SK-N-SH (cell line): Measurements from ENCODE around the gene PIP4P1. TPM values are rescaled to one million over a fixed set of nuclear protein-coding genes. Genes with fewer than 3 reads are reported as not detected.

Source experiments
- CTCF ChIA-PET: fragments of 300-600, 350-600 bp; formaldehyde crosslinking; extraction: SDS; loops from one replicate; lab custom pipeline; 2021; lab: Yijun Ruan, JAX
- POLR2A ChIA-PET: fragments of 350-600 bp; sonication (Branson Sonifier 250); formaldehyde crosslinking; extraction: SDS; loops from one replicate; lab custom pipeline; 2020; ENCODE audit warnings: antibody characterized with exemption, inconsistent platforms; lab: Yijun Ruan, JAX
- DNase-seq: peaks from one replicate; pipeline ENCODE4 v3.0.0; 2012
- H2AFZ ChIP-seq: fragments of 200-600 bp; sonication (generic); 2 replicates; pipeline ENCODE4 v1.8.1; 2016; ENCODE audit warnings: antibody characterized with exemption, mild to moderate bottlenecking, low read depth
- H3F3A ChIP-seq: fragments of 200-600 bp; sonication (generic); replicated peaks from 2 replicates; pipeline ENCODE3; 2016; ENCODE audit warnings: antibody characterized with exemption, mild to moderate bottlenecking; ENCODE audit not compliant: insufficient read depth
- H3K27ac ChIP-seq, 2 experiments: fragments of 200-500 bp in 1 of 2; fragments of 200-600 bp in 1 of 2; sonication (Bioruptor generic) in 1 of 2; sonication (generic), shearing (Covaris generic) in 1 of 2; 2 replicates each; pipeline versions ENCODE4 v1.5.1 to v1.6.1; 2014 to 2016; ENCODE audit warnings: low read depth in 2 of 2, inconsistent platforms in 1 of 2, low read length in 1 of 2, mild to moderate bottlenecking in 1 of 2, mixed read lengths in 1 of 2
- H3K27me3 ChIP-seq: fragments of 200-600 bp; sonication (generic), shearing (Covaris generic); 2 replicates; pipeline ENCODE4 v1.6.1; 2016; ENCODE audit warnings: mixed run types; ENCODE audit not compliant: insufficient read depth
- H3K36me3 ChIP-seq, 2 experiments: fragments of 200-500 bp in 1 of 2; fragments of 200-600 bp in 1 of 2; sonication (Bioruptor generic) in 1 of 2; sonication (generic) in 1 of 2; replicated peaks in 1 of 2; 2 replicates each; pipeline versions ENCODE3 to v1.5.1; 2014 to 2016; ENCODE audit warnings: low read length in 1 of 2, mild to moderate bottlenecking in 1 of 2; ENCODE audit not compliant: insufficient read depth in 2 of 2, control insufficient read depth in 1 of 2
- H3K4me1 ChIP-seq, 2 experiments: fragments of 200-500 bp in 1 of 2; fragments of 200-600 bp in 1 of 2; sonication (Bioruptor generic) in 1 of 2; sonication (generic), shearing (Covaris generic) in 1 of 2; 2 replicates each; pipeline versions ENCODE4 v1.5.1 to v1.6.1; 2014 to 2016; ENCODE audit warnings: low read depth in 1 of 2, low read length in 1 of 2, mixed run types in 1 of 2; ENCODE audit not compliant: insufficient read depth in 2 of 2, control insufficient read depth in 1 of 2
- H3K4me2 ChIP-seq: fragments of 200-600 bp; sonication (generic), shearing (Covaris generic); 2 replicates; pipeline ENCODE4 v1.6.1; 2017; ENCODE audit warnings: mixed run types
- H3K4me3 ChIP-seq, 2 experiments: fragments of 200-500 bp in 1 of 2; fragments of 200-600 bp in 1 of 2; sonication (Bioruptor generic) in 1 of 2; sonication (generic), shearing (Covaris generic) in 1 of 2; 2 replicates each; pipeline versions ENCODE4 v1.5.1 to v1.8.1; 2014 to 2016; ENCODE audit warnings: low read depth in 2 of 2, inconsistent platforms in 1 of 2, low read length in 1 of 2, mild to moderate bottlenecking in 1 of 2, mixed read lengths in 1 of 2, moderate library complexity in 1 of 2
- H3K79me2 ChIP-seq: fragments of 200-600 bp; sonication (generic); 2 replicates; pipeline ENCODE4 v1.8.1; 2017; ENCODE audit warnings: mild to moderate bottlenecking; ENCODE audit not compliant: insufficient read depth
- H3K9ac ChIP-seq: fragments of 200-600 bp; sonication (generic); 2 replicates; pipeline ENCODE4 v1.6.1; 2017; ENCODE audit warnings: mixed run types
- H3K9me2 ChIP-seq: fragments of 200-600 bp; sonication (generic); 2 replicates; pipeline ENCODE4 v1.6.1; 2017; ENCODE audit warnings: mixed run types
- H3K9me3 ChIP-seq: fragments of 200-600 bp; sonication (generic); 2 replicates; pipeline ENCODE4 v1.6.1; 2017; ENCODE audit warnings: mixed run types, mild to moderate bottlenecking, moderate library complexity
- H4K20me1 ChIP-seq: fragments of 200-600 bp; sonication (generic); 2 replicates; pipeline ENCODE4 v1.6.1; 2017; ENCODE audit warnings: mild to moderate bottlenecking, mixed run types; ENCODE audit not compliant: insufficient read depth
- EZH2phosphoT487 ChIP-seq: fragments of 200-600 bp; sonication (generic); IDR thresholded peaks from 2 replicates; pipeline ENCODE4 v1.6.1; 2017; ENCODE audit warnings: low read depth, mixed run types, mild to moderate bottlenecking, antibody characterized with exemption, moderate library complexity, borderline replicate concordance
- GABPA ChIP-seq: IDR thresholded peaks from 2 replicates; pipeline ENCODE4 v1.4.0; 2012; ENCODE audit warnings: low read depth, mild to moderate bottlenecking
- JUND ChIP-seq: IDR thresholded peaks from 2 replicates; pipeline ENCODE4 v1.4.0; 2012
- RAD21 ChIP-seq: IDR thresholded peaks from 2 replicates; pipeline ENCODE4 v1.6.1; 2012; ENCODE audit warnings: mild to moderate bottlenecking, low read length
- SMC3 ChIP-seq: IDR thresholded peaks from 2 replicates; pipeline ENCODE4 v1.6.1; 2012; ENCODE audit warnings: low read depth, low read length, improper control_type of control experiment
- TCF12 ChIP-seq: IDR thresholded peaks from 2 replicates; pipeline ENCODE4 v1.4.0; 2012
- WGBS: methylation state at CpG from one replicate; pipeline ENCODE4 v1.1.6; 2017; ENCODE audit warnings: low lambda C conversion rate; 5-methylcytosine and 5-hydroxymethylcytosine counted together
- polyA plus RNA-seq, 3 experiments: library from polyadenylated mRNA; depleted of rRNA; stranded (reverse); fragments of >200 nt; gene quantifications; 2 replicates each; pipeline ENCODE4 v1.2.3, GENCODE V29; 2012
- TF ChIP-seq, protein P1 (sequence below): IDR thresholded peaks from 2 replicates; pipeline ENCODE4; 2012
- TF ChIP-seq, protein P2 (sequence below): IDR thresholded peaks from 2 replicates; pipeline ENCODE4 v1.4.0; 2012; ENCODE audit warnings: low read depth, borderline replicate concordance
- TF ChIP-seq, protein P3 (sequence below): fragments of 200-600 bp; sonication (generic); IDR thresholded peaks from 2 replicates; pipeline ENCODE4 v1.6.1; 2017; ENCODE audit warnings: antibody characterized with exemption, mild to moderate bottlenecking, moderate library complexity

PIP4P1 gene
- polyA plus RNA-seq, 1 of the 3 experiments (the other 2 are of a cell fraction), result 30.7 TPM

DNA sequence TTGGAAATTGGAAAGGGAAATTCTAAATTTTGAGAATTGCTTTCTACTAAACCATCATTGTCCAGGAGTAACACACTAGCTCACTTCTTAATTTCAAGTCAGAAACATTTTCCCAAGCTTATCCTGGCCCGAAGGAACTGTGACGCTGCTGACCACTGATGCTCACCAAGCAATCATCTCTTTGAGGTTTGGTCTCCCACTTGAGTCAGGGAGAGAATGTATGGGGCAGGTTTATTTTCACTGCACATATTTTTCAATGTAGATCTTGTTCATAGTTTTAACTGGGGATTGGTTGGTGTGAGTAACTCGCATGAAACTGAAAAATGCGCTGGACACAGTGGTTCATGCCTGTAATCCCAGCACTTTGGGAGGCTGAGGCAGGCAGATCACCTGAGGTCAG, 31.3 kb upstream of the PIP4P1 start:
- H3K9ac ChIP-seq, result no peak overlapping the region
- no peaks in the 10 kb centered on the region for H3K9me3 ChIP-seq
- TF ChIP-seq RAD21 (no peak), TCF12 (no peak), SMC3 (no peak), JUND (no peak), GABPA (no peak), EZH2phosphoT487 (no peak)
- TF ChIP-seq, protein P1, sequence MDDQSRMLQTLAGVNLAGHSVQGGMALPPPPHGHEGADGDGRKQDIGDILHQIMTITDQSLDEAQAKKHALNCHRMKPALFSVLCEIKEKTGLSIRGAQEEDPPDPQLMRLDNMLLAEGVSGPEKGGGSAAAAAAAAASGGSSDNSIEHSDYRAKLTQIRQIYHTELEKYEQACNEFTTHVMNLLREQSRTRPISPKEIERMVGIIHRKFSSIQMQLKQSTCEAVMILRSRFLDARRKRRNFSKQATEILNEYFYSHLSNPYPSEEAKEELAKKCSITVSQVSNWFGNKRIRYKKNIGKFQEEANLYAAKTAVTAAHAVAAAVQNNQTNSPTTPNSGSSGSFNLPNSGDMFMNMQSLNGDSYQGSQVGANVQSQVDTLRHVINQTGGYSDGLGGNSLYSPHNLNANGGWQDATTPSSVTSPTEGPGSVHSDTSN, result no peak
- TF ChIP-seq, protein P2, sequence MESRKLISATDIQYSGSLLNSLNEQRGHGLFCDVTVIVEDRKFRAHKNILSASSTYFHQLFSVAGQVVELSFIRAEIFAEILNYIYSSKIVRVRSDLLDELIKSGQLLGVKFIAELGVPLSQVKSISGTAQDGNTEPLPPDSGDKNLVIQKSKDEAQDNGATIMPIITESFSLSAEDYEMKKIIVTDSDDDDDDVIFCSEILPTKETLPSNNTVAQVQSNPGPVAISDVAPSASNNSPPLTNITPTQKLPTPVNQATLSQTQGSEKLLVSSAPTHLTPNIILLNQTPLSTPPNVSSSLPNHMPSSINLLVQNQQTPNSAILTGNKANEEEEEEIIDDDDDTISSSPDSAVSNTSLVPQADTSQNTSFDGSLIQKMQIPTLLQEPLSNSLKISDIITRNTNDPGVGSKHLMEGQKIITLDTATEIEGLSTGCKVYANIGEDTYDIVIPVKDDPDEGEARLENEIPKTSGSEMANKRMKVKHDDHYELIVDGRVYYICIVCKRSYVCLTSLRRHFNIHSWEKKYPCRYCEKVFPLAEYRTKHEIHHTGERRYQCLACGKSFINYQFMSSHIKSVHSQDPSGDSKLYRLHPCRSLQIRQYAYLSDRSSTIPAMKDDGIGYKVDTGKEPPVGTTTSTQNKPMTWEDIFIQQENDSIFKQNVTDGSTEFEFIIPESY, result no peak
- H3K9me2 ChIP-seq, result no peaks in the 10 kb centered on the region
- H4K20me1 ChIP-seq, result no peaks in the 10 kb centered on the region
- no peaks in the 10 kb centered on the region for H3K36me3 ChIP-seq
- CTCF ChIA-PET, result no interaction called here
- no peak overlapping the region for H2AFZ ChIP-seq
- no peaks in the 10 kb centered on the region for H3K79me2 ChIP-seq
- no peak overlapping the region for H3K4me2 ChIP-seq
- H3K4me1 ChIP-seq, result no peaks in the 10 kb centered on the region
- H3F3A ChIP-seq, result no peaks in the 10 kb centered on the region
- H3K4me3 ChIP-seq, result no peak overlapping the region
- DNase-seq, result no peak
- H3K27ac ChIP-seq, result no peak overlapping the region
- WGBS, result 25% methylated on average over 4 of the region's 4 CpGs
- peaks cover 51% of the 10 kb centered on the region for H3K27me3 ChIP-seq
- POLR2A ChIA-PET, result no interaction called here

DNA sequence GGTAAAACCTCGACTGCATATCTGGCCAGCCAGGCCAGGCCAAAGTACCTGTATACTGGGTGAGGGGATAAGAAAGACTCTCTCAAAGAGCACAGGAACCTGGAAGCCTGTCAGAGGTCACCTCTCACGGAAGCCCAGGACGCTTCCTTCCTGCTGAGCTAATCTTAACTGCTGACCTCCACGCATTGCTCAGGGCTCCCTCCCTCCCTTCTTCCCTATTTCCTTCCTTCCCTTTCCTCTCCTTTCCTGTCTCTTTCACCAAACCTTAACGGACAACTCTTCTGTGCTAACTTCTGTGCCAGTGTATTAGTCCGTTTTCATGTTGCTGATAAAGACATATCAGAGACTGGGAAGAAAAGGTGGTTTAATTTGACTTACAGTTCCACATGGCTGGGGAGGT, 29.3 kb upstream of the PIP4P1 start:
- Histone ChIP-seq H3K27me3 (peaks cover 45% of the 10 kb centered on the region), H3K79me2 (no peaks in the 10 kb centered on the region), H3F3A (no peaks in the 10 kb centered on the region), H3K9ac (no peak overlapping the region), H3K36me3 (no peaks in the 10 kb centered on the region), H3K9me3 (no peaks in the 10 kb centered on the region), H3K4me1 (no peaks in the 10 kb centered on the region), H2AFZ (no peak overlapping the region), H3K4me2 (no peak overlapping the region), H3K27ac (no peak overlapping the region), H3K4me3 (no peak overlapping the region), H3K9me2 (no peaks in the 10 kb centered on the region), H4K20me1 (no peaks in the 10 kb centered on the region)
- 17% methylated on average over 6 of the region's 6 CpGs for WGBS
- POLR2A ChIA-PET, result no interaction called here
- CTCF ChIA-PET, result no interaction called here
- TF ChIP-seq SMC3, result no peak
- TF ChIP-seq, protein P3, sequence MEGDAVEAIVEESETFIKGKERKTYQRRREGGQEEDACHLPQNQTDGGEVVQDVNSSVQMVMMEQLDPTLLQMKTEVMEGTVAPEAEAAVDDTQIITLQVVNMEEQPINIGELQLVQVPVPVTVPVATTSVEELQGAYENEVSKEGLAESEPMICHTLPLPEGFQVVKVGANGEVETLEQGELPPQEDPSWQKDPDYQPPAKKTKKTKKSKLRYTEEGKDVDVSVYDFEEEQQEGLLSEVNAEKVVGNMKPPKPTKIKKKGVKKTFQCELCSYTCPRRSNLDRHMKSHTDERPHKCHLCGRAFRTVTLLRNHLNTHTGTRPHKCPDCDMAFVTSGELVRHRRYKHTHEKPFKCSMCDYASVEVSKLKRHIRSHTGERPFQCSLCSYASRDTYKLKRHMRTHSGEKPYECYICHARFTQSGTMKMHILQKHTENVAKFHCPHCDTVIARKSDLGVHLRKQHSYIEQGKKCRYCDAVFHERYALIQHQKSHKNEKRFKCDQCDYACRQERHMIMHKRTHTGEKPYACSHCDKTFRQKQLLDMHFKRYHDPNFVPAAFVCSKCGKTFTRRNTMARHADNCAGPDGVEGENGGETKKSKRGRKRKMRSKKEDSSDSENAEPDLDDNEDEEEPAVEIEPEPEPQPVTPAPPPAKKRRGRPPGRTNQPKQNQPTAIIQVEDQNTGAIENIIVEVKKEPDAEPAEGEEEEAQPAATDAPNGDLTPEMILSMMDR, result no peak
- TF ChIP-seq, protein P1, result no peak
- DNase-seq, result no peak
